HG02840 (cell line): Measurements from ENCODE around the gene PHYH.
"Not testable (repeated sequence)": the region's sequence is repeated elsewhere in the genome, so short reads cannot be mapped to it uniquely, and the experiment has no call there.

Experiments
- ATAC-seq: cut with Tn5 transposase; IDR thresholded peaks from one replicate; pipeline ENCODE4 v1.9.1; 2021; ENCODE audit warnings: mild to moderate bottlenecking, moderate library complexity, moderate number of reproducible peaks; ENCODE audit not compliant: unreplicated experiment, low FRiP score

Gene PHYH

GRCh38 chr10:13276749-13277365 lies 23.0 kb downstream of the PHYH start:
- no peak for ATAC-seq

DNA sequence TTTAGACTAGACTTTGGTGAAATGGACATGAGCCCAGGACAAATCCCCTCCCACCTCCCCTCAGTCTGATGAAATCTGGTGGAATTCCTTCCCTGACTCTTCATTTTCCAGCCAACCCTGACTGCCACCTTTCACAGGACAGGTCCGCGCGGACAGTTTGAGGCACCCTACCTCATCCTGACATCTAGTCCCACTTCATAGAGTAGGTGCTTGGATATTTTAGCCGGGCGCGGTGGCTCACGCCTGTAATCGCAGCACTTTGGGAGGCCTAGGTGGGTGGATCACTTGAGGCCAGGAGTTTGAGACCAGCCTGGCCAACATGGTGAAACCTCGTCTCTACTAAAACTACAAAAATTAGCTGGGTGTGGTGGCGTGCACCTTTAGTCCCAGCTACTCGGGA lies 23.7 kb downstream of the PHYH start:
- ATAC-seq = not testable (repeated sequence)

GRCh38 chr10:13272164-13272571 lies 27.7 kb downstream of the PHYH start:
- no peak for ATAC-seq

GRCh38 chr10:13271552-13272163 lies 28.2 kb downstream of the PHYH start:
- ATAC-seq = no peak

DNA sequence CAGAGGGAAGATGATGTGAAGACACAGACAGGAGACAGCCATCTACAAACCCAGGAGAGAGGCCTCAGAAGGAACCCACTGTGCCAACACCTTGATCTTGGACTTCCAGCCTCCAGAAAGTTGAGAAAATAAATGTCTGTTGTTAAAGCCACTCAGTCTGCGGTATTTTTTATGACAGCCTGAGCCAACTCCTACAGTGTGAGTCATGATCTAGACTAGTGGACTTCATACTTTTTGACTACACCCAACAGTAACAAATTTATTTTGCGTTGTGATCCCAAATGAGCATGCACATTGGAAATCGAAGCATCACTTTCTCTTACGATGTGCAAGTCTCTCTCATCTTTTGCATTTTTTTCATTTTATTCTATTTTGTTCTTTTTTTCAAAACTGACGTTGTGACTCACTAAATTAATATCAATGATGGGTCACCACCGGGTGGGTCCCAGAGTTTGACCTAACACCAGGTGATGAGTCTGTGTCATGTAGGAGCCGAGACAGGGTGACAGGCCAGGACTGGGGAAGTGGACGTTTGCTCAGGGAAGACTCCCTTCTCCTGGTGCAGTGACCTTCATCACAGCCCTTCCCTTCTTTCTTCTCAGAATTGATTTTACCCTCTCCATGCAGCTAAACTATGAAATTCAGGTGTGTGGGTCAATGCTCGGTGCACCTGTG lies 28.9 kb downstream of the PHYH start:
- no peak for ATAC-seq

GRCh38 chr10:13268841-13269240 lies 31.0 kb downstream of the PHYH start:
- no peak for ATAC-seq

DNA sequence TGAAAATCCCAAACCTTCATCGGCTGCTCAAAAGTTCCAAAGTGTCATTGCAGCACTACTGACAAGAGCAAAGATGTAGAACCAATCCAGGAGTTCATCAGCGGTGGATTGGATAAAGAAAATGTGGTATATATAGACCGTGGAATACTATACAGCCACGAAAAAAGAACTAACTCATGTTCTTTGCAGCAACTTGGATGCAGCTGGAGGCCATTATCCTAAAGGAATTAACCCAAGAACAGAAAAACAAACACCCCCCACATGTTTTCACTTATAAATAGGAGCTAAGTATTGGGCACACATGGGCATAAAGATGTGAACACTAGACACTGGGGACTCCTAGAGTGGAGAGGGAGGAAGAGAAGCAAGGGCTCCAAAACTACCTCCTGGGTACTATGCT lies 31.6 kb downstream of the PHYH start:
- ATAC-seq = no peak

DNA sequence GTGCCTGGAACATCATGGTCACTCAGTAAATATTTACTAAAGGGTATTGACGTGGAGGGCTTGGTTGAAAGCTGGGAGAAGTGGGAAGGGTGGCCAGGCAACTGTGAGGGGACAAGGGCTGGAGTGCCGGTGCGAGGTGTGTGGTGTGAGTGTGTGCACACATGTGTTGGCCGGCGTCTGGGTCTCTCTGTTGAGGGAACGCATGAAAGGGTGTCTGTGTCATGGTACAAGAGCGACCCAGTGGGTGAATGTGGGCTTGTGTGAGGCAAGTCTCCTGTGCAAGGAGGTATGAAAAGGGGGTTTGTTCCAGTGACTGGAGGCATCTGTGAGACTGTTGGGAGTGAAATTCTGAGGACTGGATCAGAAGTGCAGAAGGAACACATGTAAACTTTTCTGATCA lies 36.3 kb downstream of the PHYH start:
- no peak for ATAC-seq

DNA sequence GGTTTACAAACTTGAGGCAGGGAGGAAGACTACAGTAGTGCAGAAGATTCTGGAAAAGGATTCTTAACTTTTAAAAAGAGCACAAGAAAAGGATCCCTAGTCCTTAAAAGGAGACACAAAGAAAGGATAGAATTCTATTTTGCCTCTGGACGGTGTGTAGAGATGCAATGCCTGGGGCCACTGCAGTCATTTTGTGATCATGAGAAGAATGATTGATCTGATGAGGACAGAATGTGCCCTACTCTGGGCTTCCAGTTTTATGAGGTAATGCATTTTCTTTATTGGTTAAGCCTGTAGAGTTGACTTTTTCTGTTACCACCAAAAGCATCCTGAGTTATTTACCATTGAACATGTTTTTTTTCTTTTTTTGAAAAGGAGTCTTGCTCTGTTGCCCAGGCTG lies 37.4 kb downstream of the PHYH start:
- ATAC-seq = no peak

DNA sequence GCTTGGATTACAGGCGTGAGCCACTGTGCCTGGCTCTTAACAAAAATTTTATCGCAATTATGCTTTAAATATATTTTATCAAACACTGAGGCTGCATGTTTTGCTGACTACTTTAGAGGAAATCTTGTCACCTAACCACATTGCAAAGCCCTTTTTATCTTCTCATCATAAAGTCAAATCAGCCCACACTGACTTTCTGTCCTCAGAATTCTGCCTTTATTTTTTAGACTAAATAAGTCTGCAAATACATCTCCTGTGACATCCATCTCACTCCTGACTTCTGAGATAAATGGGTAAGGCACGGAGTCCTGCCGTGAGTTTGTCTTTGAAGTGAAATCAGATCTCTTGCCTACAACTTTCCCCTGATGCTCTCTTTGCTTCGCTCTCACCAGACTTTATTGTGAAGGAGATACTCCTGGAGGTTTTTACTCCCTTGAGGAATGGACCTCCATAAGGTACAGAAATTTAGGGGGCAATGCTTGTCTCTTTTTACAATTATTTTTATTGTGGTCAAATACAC lies 42.2 kb downstream of the PHYH start:
- no peak for ATAC-seq

- ATAC-seq = no peak
These were observed 43.2 kb downstream of the PHYH start for GRCh38 chr10:13256627-13257026.

DNA sequence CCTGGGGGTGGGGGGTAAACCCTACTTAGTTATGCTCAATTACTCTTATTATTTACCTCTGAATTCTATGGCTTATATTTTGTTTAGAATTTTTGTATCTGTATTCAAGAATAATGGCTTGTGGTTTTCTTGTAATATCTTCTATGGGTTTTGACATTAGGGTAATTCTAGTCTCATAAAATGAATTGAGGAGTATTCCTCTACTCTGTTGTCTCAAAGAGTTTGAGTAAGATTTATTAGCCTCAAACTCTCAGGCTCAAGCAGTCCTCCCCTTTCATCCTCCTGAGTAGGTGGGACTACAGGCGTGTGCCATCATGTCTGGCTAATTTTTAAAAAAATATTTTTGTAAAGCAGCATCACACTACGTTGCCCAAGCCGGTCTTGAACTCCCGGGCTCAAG lies 46.1 kb downstream of the PHYH start:
- ATAC-seq = no peak

GRCh38 chr10:13247784-13248183 lies 52.1 kb downstream of the PHYH start:
- ATAC-seq = no peak

- no peak for ATAC-seq
These were observed 52.6 kb downstream of the PHYH start for GRCh38 chr10:13247246-13247645.

DNA sequence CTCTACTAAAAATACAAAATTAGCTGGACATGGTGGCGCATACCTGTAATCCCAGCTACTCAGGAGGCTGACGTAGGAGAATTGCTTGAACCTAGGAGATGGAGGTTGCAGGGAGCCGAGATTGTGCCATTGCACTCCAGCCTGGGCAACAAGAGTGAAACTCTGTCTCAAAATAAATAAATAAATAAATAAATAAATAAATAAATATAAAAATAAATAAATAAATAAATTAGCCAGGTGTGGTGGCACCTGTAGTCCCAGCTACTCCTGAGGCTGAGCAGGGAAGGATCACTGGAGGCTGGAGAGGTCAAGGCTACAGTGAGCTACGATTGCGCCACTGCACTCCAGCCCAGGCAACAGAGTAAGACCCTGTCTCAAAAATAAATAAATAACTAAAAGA lies 57.6 kb downstream of the PHYH start:
- not testable (repeated sequence) for ATAC-seq

- ATAC-seq = no peak
These were observed 58.3 kb downstream of the PHYH start for GRCh38 chr10:13241613-13242012.

DNA sequence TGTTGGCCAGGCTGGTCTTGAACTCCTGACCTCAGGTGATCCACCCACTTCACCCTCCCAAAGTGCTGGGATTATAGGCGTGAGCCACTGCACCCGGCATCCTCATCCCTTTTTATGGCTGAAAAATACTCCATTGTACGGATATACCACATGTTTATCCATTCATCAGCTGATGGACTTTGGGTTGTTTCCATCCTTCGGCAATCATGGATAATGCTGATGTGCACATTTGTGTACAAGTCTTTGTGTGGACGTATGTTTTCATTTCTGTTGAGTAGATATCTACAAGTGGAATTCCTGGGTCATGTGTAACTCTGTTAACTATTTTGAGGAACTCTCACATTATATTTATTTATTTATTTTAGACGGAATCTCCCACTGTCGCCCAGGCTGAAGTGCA lies 59.9 kb downstream of the PHYH start:
- ATAC-seq = no peak

- no peak for ATAC-seq
These were observed 61.4 kb downstream of the PHYH start for GRCh38 chr10:13238271-13239077.

DNA sequence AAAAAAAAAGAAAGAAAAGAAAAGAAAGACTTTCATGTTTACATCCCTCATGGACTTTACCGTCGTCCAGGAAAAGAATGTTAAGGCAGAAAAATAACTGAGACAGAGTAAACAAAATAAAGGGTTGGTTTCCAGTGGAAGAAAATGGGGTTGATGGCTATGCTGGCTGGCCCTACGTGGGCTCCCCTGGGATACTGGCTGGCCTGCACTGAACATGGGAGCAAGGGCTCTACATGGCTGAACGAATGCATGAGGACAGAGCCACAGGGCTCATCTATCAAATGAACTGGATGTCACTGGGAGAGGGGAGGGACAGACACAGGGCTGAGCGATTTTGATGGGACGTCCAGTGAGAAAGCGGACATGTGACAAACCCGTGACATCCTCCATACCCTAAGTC lies 63.2 kb downstream of the PHYH start:
- ATAC-seq = no peak

- ATAC-seq = not testable (repeated sequence)
These were observed 65.1 kb downstream of the PHYH start for GRCh38 chr10:13234736-13235135.

GRCh38 chr10:13234172-13234571 lies 65.7 kb downstream of the PHYH start, which contains the start of gene UCMA:
Gene UCMA, minus strand, starts transcription at chr10:13234374. Its CDS starts 116 bp downstream, at chr10:13234258.
- no peak for ATAC-seq
